ENCODE data around the gene MTERF4.
"Not testable (repeated sequence)": the region's sequence is repeated elsewhere in the genome, so short reads cannot be mapped to it uniquely, and the experiment has no call there.

Gene MTERF4

DNA sequence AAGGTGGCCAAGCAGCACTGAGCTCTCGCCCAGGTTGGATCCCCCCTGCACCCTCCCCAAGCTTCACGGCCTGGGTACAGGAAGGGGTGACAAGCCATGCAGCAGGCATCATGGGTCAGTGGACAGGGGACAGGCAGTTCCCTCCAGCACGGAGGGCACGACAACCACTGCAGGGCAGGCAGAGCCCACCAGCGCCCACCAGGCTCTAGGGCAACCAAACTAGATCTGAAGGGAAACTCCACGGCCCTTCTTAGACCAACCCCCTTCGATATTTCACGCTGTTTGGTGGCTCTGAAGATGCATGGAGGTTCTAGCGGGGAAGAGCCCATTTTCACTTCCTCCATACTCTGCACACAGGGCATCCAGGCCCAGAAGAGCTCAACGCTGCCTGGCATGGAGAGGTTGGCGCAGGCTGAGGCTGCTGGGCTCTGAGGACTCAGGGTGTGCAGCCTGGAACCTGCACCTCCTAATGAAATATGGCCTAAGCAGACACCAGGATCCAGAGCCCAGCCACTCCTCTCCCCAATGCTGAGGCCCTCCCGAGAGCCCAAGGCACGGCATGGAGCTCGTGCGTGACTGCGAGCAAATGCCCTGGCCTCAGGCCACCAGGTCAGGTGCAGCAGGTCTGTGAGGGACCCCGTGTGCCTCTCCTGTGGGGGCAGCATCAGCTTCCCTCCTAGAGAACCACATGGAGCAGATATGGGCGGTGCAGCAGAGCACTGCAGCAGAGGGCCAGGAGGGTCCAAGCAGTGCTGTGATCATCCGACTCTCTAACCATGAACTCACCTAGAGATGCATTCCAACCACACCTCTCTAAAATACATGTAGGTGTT, 8.7 kb upstream of the MTERF4 start:
- no peak for DNase-seq

DNA sequence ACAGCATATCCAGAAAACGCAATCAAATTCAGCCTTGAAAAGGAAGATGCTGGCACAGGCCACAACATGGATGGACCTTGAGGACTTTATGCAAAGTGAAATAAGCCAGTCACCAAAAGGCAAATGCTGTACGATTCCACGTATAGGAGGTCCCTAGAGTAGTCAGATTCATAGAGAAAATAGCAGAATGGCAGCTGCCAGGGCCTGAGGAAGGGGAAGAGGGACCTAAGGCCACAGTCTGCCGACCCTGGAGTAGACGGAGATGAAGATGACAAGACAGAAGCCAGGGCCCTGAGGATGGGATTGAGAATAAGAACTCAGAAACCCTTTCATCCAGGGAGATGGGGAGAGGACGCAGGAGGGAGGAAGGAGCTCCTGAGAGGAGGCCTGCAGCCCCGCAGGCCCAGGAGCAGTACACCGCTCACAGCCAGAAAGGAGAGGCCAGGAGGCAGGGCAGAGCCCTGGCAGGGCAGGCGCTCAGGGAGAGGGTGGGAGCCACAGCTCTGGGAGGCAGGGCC, 8.1 kb upstream of the MTERF4 start:
- no peak for DNase-seq

DNA sequence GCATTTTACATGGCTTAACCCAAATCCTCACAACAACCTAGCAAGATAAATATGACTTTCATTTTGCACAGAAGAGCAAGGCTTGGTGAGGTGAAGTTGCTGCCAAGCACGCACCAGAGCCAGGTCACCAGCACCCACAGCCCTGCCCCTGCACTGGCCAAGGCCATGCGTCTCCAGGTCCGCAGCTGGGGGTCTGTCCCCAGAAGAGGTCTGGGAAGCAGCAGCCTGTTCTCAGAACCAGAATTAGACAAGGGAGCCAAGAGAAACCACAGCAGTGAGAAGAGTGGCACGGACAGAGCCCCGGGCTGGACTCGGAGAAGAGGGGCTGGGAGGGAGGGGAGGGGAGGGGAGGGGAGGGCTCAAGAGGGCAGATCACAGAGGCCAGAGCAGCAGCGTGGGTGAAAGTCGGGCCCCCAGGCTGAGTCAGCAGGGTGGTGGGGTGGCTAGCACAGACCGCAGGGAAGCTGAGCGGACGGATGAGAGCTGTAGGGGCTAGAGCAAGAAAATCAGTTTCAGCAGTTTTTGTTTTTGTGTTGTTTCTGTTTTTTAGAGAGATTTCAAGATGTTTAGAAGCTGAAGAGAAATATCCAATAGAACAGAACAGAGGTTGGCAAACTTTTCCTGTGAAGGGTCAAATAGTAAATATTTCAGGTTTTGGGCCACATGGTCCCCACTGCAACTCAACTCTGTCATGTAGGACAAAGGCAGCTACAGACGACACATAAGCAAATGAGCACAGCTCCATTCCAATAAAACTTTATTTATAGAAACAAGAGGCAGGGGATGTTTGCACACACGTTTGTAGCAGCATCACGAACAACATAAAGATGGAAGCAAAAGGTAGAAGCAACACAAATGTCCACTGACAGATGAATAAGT, 7.4 kb upstream of the MTERF4 start:
- no peak for DNase-seq

DNA sequence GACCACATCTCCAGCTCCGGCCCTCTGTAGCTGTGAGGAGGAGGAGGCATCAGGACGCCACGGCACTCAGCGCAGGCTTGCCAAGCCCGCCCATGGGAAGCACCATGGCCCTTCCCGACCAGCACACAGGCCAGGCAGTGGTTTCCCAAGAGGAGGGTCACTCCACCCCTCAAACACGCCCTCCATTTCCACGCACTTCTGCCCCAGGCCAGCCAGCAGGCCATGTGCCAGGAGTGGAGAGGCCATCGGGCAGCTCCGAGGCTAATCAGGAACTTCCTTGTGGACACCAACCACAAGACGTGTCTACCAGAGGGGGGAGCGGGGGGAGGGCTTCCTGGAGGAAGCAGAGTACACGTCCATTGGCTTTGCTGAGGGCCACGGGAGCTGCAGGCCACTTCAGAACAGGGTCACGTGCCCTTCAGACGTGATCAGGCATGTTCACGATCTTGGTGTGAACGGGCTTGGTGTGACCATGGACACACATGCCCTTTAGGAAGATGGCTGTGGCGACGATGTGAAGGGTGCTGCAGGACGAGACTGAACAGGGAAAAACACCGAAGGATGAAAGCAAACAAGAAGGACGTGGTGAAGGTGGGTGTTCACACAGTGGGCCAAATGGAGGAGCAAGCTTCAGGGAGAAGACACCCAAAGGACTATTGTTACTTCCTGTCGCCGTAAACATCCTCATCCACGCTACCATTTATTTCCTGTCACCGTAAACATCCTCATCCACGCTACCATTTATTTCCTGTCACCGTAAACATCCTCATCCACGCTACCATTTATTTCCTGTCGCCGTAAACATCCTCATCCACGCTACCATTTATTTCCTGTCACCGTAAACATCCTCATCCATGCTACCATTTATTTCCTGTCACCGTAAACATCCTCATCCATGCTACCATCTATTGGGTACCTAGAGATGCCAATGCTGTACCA, 6.5 kb upstream of the MTERF4 start:
- DNase-seq, result no peak

DNA sequence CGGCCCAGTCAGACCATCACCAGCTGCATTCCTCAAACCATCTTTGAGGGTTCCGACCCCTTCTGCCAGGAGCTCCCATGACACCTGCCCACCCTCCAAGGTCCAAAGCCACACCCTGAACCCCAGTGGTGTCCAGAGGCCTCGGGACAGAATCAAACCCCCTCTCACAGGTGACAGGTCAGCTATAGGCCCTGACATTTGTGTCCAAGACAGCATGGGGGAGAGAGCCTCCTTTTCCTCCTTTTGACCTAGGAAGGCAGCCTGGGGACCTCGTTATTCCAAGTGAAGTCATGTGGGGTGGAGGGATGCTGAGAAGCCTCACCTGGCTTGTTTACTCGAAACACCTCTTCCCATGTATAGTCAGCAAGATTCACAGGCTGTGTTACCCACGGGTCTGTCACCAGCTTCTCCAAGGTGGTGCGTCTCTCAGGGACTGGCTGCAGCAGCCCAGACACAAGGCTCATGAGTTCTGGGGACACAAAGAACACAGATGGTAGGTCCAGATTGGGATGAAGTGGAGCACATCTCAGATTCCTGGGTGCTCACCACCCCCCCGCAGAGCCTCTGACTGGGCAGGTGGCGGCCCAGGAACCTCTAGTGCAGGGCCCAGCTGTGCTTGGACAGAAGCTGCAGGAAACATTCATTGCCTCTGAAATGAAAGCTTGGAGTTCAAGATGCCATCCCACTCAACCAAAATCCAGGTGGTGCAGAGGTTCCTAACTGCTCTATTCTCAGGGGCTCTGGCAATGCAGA, 5.1 kb upstream of the MTERF4 start:
- no peak for DNase-seq

DNA sequence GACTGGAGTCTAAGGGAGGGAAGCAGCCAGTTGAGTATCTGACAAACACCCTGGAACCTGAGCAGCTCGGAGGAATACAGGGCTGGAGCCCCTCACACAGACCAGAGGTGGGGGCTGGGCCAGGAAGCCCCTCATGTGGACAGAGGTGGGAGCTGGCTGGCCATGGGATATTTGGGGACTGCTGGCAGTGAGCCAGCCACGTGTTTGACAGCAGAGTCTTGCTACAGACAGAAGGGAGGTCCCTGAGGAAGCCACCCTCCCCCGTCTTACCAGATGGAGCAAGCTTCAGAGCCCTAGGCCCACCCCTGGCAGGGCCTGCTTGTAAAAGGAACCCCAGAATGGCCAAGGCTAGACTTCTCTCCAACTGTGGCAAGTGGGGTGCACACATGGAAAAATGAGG, 3.6 kb upstream of the MTERF4 start:
- DNase-seq, result no peak

DNA sequence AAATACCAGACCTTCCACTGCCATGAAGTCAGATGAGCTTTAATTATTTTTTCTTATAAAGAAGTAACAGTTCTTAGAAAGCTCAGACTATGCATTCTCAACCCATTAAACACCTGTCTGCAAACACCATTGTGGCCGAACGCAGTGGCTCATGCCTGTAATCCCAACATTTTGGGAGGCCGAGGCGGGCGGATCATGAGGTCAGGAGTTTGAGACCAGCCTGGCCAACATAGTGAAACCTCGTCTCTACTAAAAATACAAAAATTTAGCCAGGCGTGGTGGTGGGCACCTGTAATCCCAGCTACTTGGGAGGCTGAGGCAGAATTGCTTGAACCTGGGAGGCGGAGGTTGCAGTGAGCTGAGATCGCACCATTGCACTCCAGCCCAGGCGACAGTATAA, 2.5 kb upstream of the MTERF4 start:
- not testable (repeated sequence) for DNase-seq

DNA sequence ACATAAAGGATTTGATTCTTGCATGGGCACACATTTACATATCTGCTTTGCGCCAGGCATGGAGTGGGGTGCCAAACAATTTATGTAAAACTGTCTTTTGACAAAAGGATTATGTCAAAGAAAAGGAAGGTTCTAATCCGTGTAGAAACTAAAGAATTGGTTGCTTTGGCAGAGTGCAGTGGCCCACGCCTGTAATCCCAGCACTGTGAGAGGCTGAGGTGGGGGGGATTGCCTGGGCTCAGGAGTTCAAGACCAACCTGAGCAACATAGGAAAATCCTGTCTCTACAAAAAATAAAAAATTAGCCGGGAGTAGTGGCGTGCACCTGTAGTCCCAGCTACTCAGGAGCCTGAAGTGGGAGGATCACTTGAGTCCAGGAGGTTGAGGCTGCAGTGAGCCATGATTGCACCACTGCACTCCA, 1.1 kb upstream of the MTERF4 start:
- DNase-seq, result no peak

DNA sequence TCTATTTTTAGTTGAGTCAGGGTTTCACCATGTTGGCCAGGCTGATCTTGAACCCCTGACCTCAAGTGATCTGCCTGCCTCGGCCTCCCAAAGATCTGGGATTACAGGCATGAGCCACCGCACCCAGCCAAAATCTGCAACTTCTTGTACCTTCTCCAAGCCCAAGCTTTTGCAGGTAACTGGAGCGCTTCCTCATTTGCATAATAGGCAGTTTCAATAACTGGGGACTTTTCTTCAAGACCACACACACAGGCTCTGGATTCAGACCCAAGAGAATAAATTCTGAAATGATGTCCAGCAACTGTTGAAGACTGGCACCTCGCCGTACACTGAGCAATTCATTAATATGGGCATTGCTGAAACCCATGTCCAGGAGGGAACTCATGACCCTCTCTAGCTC, 2.8 kb downstream of the MTERF4 start:
- no peak for DNase-seq

DNA sequence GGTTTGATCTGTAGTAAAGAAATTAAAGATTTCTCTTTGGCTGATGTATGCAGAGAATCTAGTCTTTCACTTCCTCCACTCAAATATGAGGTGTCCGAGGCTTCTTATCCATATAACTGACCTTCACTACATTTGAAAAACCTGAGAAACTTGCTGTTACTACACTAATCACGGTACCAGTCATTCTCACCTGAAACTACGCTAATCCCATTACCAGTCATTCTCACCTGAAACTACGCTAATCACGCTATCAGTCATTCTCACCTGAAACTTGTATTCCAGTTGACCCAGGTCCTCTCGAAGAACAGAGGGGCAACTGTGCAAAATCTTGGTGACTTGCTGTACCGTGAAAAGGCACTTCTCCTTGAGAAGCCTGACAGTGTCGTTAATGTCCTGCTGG, 5.1 kb downstream of the MTERF4 start:
- no peak for DNase-seq

DNA sequence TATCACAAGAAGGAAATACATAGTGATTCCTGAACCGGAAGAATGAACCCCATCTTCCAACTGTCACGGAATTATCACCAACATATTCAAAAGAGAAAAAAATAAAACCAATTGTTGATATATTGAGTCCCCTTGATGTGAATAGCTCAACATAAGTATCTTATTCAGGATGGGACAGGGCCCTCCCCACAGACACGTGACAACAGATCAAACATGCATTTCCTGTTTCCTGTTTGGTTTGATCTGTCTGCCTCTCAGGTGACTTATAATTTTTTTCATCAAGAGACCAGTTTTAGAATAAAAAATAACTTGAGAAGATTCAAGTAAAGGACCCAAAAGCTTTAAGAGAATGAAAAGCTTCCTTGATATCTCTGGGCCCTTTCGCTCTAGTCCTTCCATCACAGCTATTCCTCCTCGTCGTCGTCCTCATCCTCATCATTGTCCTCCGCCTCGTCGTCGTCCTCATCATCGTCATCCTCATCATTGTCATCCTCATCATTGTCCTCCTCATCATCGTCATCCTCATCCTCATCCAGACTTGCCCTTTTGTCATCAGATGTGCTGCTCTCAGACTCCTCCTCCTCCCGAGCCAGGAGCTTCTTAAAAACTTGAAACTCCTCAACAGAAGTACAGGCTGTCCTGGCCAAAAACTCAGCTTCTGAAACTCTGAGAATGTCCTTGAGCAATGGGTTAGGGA, 6.3 kb downstream of the MTERF4 start:
- DNase-seq, result no peak

DNA sequence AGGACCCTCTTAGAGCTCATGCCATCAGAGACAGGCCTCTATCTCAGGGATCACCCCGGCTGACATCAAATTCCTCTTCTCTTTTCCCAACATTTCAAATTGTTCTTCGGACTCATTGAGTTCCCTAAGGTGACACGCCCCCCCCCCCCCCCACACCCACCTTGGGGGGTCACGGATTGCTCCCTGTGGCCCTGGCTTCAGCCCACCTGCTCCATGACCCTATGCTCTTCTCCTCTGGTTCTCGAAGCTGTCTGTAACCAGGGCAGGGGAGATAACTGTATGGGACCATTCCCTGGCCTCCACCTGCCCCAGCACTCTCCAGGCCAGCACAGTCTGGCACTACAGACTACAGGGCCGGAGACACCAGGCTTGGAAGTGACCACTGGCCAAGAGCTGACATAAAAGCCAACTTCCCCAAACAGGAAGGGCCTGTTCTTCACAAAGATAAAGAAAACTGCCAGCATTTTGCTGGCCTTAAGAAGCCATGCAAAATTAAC, 7.1 kb downstream of the MTERF4 start:
- DNase-seq, result no peak

DNA sequence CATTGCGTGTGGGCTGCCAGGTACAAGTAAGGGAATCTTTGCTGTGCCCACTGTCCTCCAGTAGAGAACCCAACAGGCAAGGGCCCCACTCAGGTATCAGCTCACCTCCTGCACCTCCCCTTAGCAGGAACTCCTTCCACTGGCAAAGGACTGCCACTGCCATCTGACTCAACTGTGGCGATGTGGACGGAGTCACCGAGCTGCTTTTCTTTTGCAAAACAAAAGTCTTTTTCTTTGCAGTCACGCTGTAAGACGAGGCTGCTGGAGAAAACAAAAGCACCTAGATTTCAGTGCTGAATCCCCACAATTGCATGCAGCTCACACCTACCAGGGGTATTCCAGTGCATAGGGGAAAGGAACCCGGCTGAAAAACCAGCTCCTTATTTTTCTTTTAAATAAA, 7.9 kb downstream of the MTERF4 start:
- no peak for DNase-seq

DNA sequence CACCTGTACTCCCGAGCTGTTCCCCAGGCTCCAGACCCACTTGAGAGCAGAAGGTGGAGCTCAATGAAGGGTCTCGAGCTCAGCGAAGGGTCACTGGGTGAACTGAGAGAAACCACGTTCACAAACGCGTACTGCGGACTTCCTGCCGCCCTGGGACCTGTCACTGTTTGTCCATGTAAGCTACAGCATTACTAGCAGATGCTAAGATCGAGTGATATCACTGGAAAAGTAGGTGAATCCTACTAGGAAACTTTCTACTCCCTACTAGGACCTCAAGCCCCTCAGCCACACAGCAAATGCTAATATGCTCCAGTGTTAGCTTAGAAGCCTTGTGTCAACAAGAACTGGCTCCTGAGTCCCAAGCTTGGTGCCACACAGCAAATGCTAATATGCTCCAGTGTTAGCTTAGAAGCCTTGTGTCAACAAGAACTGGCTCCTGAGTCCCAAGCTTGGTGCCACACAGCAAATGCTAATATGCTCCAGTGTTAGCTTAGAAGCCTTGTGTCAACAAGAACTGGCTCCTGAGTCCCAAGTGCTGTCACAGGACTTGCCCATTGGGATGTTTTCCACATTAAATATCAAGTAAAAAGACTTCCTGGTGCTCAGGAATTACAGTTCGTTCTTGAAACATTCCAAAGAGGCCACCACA, 8.8 kb downstream of the MTERF4 start:
- not testable (repeated sequence) for DNase-seq

DNA sequence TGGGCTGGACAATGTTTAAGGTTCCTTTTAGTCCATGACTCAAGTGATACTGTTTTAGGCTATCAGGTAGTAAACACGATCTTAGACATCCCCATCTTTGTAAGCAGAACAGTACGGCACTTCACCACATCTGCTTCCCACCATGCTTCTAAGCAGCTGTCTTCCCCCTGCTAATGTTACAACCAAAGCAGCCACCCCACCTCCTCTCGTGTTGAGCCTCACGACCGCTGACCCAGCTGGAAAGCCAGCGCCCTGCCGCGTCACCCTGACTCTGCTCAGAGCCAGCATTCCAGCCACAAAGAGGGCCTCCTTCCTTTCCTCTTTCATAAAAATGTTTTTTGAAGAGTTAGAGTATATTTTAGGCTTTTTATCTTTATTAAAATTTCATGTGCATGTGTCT, 9.4 kb downstream of the MTERF4 start:
- no peak for DNase-seq

DNA sequence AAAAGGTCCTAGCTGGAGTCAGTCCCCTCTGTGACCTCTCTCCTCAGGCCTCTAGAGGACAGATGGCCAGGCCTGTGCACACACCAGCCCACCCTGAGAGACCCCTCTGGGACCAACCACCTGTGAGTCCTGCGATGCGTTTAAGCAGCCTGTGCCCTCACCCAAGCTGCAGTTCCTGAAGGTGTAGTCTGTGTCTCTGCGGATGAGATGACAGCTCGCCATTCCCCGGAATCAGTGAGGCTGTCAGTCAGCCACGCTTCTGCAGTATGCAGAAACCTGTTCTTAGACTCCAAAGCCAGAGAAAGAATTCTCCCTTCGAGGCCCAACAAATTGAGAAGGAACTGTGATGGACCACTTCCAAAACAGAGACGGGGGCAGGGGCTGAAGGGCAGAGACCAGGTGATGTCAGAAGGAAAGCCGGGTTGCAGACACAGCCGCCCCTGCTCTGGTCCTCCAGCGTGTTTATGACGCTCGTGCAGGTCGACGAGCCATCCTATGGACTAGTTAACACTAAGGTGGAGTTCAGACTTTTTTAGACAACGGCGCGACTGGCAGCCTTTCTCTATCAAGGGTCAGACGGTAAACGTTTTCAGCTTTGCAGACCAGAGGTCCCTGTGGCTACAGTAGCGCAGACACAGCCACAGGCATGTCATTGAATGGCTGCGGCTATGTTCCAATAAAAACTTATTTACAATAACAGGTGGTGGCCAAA, 10.2 kb downstream of the MTERF4 start:
- DNase-seq, result no peak

DNA sequence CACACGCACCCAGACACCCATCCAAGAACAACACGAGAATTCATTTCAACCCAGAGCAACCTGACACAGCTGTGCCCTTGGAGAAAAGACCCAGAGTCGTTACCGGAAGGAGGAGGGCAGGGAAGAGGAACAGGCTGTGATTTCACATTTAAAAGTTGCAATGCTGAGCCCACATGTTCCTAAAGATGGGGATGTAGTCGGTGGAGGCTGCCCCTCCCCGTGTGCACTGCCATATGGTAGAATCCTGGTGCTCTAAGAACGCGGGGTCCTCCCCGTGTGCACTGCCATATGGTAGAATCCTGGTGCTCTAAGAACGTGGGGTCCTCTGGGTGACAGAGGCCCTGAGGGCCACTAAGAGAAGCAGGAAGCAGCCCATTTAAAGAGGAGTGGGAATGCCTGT, 10.9 kb downstream of the MTERF4 start:
- DNase-seq, result no peak

DNA sequence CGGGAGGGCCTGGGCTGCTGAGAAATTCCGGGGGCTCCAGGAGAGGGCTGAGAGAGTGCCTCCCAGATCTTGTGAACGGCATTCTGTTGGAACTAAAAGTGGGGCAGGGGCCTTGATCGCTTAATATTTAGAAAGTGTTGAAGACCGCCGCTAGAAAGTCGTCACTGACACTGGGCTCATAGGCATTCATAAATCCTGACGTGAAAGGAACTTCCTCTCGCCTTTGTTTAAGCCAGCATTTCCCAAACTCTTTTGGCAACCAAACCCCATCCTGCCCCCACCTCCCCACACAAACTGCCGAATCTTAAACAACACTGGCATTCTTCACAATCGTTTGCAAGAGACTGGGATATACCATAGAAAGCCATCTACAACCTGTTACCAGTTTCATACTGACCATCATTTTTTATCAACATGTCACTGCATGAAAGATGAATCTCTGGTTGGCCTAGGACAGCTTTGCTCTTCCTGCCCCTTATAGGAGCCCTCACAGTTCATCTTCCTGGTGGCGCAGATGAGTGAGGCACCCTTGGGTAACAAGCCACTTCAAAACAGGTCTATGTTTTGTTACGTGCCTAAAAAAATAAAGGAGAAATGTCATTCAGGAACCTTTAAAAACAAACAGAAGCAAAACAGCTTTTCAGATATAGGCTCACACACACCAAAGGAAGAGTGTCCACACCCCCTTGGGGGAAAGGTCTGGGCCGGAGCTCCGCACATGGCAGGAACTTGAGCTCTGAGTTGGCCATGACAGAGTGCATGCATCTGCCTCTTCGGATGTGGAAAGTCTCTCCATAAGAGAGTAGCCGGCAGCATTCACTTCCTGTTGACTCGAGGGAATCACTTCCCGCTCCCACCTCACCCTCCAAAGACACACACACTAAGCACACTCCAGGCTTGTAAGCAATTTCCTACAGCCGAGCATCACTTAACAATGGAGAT, 13.0 kb downstream of the MTERF4 start:
- no peak for DNase-seq

DNA sequence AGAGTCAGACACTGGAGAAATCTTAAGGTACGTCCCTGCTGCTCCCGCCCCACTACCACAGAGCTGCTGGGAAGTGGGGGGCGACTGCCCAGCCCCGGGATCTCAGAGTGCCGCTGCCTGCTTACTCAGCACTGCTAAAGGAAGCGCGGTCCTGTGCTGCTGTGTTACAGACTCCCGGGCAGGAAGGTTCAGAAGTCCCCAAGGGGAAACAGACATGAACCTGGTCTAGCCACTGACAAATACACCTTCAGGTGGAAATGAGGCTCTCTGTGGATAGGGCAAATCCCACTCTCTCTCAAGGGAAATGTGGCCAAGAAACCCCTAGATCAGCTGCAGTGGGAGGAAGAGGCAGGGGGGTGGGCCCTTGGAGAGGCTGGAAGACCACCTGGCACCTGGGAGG, 13.7 kb downstream of the MTERF4 start:
- DNase-seq, result no peak

Data from NCI-H446 treated with DMSO at 0.1 percent for 48 hours (cell line).